HG02610 (cell line): ENCODE measurements around the gene TAS2R1.
"Not testable (repeated sequence)": the region's sequence is repeated elsewhere in the genome, so short reads cannot be mapped to it uniquely, and the experiment has no call there.

Source experiments
- ATAC-seq: cut with Tn5 transposase; IDR thresholded peaks from one replicate; pipeline ENCODE4 v1.9.1; 2021; ENCODE audit warnings: mild to moderate bottlenecking, moderate library complexity; ENCODE audit not compliant: unreplicated experiment

Gene TAS2R1

GRCh38 chr5:9623661-9624060, 6.5 kb downstream of the TAS2R1 start:
- ATAC-seq = no peak

- ATAC-seq = no peak
Observed at GRCh38 chr5:9622971-9623421, 7.2 kb downstream of the TAS2R1 start.

GRCh38 chr5:9621379-9621903, 8.7 kb downstream of the TAS2R1 start:
- ATAC-seq = no peak

- no peak for ATAC-seq
Observed at GRCh38 chr5:9619331-9620092, 10.6 kb downstream of the TAS2R1 start.

- no peak for ATAC-seq
Observed at GRCh38 chr5:9617739-9618504, 12.2 kb downstream of the TAS2R1 start.

- ATAC-seq = no peak
Observed at GRCh38 chr5:9617221-9617620, 12.9 kb downstream of the TAS2R1 start.

GRCh38 chr5:9615331-9615730, 14.8 kb downstream of the TAS2R1 start:
- ATAC-seq = no peak

GRCh38 chr5:9613360-9613759, 16.8 kb downstream of the TAS2R1 start:
- no peak for ATAC-seq

- ATAC-seq = no peak
Observed at GRCh38 chr5:9610969-9611368, 19.2 kb downstream of the TAS2R1 start.

- no peak for ATAC-seq
Observed at GRCh38 chr5:9610364-9610763, 19.8 kb downstream of the TAS2R1 start.

GRCh38 chr5:9608093-9608492, 22.1 kb downstream of the TAS2R1 start:
- no peak for ATAC-seq

GRCh38 chr5:9605041-9605838, 24.9 kb downstream of the TAS2R1 start:
- ATAC-seq = no peak

- no peak for ATAC-seq
Observed at GRCh38 chr5:9604416-9604815, 25.7 kb downstream of the TAS2R1 start.

GRCh38 chr5:9601055-9601739, 29.0 kb downstream of the TAS2R1 start:
- no peak for ATAC-seq

- ATAC-seq = no peak
Observed at GRCh38 chr5:9599391-9599790, 30.8 kb downstream of the TAS2R1 start.

GRCh38 chr5:9598329-9598728, 31.8 kb downstream of the TAS2R1 start:
- ATAC-seq = not testable (repeated sequence)

- ATAC-seq = not testable (repeated sequence)
Observed at GRCh38 chr5:9597322-9597721, 32.8 kb downstream of the TAS2R1 start.

- ATAC-seq = no peak
Observed at GRCh38 chr5:9596824-9597223, 33.3 kb downstream of the TAS2R1 start.

GRCh38 chr5:9596171-9596780, 33.9 kb downstream of the TAS2R1 start:
- no peak for ATAC-seq

- no peak for ATAC-seq
Observed at GRCh38 chr5:9594913-9595312, 35.2 kb downstream of the TAS2R1 start.
